ENCODE measurements around the gene LRP1B. TPM values are rescaled to one million over a fixed set of nuclear protein-coding genes. Genes with fewer than 3 reads are reported as not detected.

Gene LRP1B
- total RNA-seq, 4 donors from 2014 or later = 3.3 to 11.1 (median 4.6) TPM

GRCh38 chr2:141748616-141749015, 382.2 kb downstream of the LRP1B start:
- DNase-seq = no peak
- no peaks in the 10 kb centered on the region for H3K9me3 ChIP-seq
- no peaks in the 10 kb centered on the region for H3K36me3 ChIP-seq
- intact Hi-C loops (cut with DNase I; ENCODE audit: low total_unique reads) = no loop called here
- H3K27me3 ChIP-seq = no peaks in the 10 kb centered on the region
- TF ChIP-seq CTCF (IDR thresholded peaks at IDR 0.05 in 4 of 5, conservative IDR thresholded peaks at IDR 0.05 in 1 of 5) (no peak), POLR2A (IDR thresholded peaks at IDR 0.05) (no peak)
- in situ Hi-C loops (cut with MboI; ENCODE audit: low sequenced_read_pairs in 4 of 4) = no loop called here
- ATAC-seq = no peak
- no peaks in the 10 kb centered on the region for H3K4me1 ChIP-seq
- H3K27ac ChIP-seq = no peak overlapping the region
- no peak overlapping the region for H3K4me3 ChIP-seq

GRCh38 chr2:141741652-141742051, 389.2 kb downstream of the LRP1B start:
- ATAC-seq = no peak
- intact Hi-C loops (cut with DNase I; ENCODE audit: low total_unique reads) = no loop called here

GRCh38 chr2:141737492-141738255, 393.1 kb downstream of the LRP1B start:
- no peaks in the 10 kb centered on the region for H3K9me3 ChIP-seq
- in situ Hi-C loops (cut with MboI; ENCODE audit: low sequenced_read_pairs in 4 of 4) (no loop called here), intact Hi-C loops (cut with DNase I; ENCODE audit: low total_unique reads) (no loop called here)
- TF ChIP-seq CTCF (IDR thresholded peaks at IDR 0.05 in 4 of 5, conservative IDR thresholded peaks at IDR 0.05 in 1 of 5) (no peak), POLR2A (IDR thresholded peaks at IDR 0.05) (no peak)
- no peaks in the 10 kb centered on the region for H3K27me3 ChIP-seq
- DNase-seq (no peak), ATAC-seq (no peak)
- no peak overlapping the region for H3K27ac ChIP-seq
- no peaks in the 10 kb centered on the region for H3K36me3 ChIP-seq
- no peak overlapping the region for H3K4me3 ChIP-seq
- H3K4me1 ChIP-seq = no peaks in the 10 kb centered on the region

More at GRCh38 chr2:141741652-141742051, 389.2 kb downstream of the LRP1B start:
- Histone ChIP-seq H3K27ac (no peak overlapping the region), H3K4me1 (no peaks in the 10 kb centered on the region), H3K27me3 (no peaks in the 10 kb centered on the region), H3K9me3 (no peaks in the 10 kb centered on the region), H3K36me3 (no peaks in the 10 kb centered on the region), H3K4me3 (no peak overlapping the region)
- TF ChIP-seq CTCF (IDR thresholded peaks at IDR 0.05 in 4 of 5, conservative IDR thresholded peaks at IDR 0.05 in 1 of 5) = no peak
- no peak for TF ChIP-seq POLR2A (IDR thresholded peaks at IDR 0.05)
- no peak for DNase-seq
- in situ Hi-C loops (cut with MboI; ENCODE audit: low sequenced_read_pairs in 4 of 4) = no loop called here

- in situ Hi-C loops (cut with MboI; ENCODE audit: low sequenced_read_pairs in 4 of 4) = no loop called here
- no peak for ATAC-seq
- Histone ChIP-seq H3K36me3 (no peaks in the 10 kb centered on the region), H3K27ac (no peak overlapping the region), H3K4me3 (no peak overlapping the region), H3K4me1 (no peaks in the 10 kb centered on the region), H3K27me3 (no peaks in the 10 kb centered on the region), H3K9me3 (no peaks in the 10 kb centered on the region)
- intact Hi-C loops (cut with DNase I; ENCODE audit: low total_unique reads) = no loop called here
- no peak for DNase-seq
- TF ChIP-seq CTCF (IDR thresholded peaks at IDR 0.05 in 4 of 5, conservative IDR thresholded peaks at IDR 0.05 in 1 of 5) = no peak
- no peak for TF ChIP-seq POLR2A (IDR thresholded peaks at IDR 0.05)
Measured at GRCh38 chr2:141736466-141736865, 394.4 kb downstream of the LRP1B start.
